HepG2 (cell line): ENCODE results near the gene ANKRD55. TPM values are rescaled to one million over a fixed set of nuclear protein-coding genes. Genes with fewer than 3 reads are reported as not detected.
A peak's percentile ranks its signal among the peaks of the same experiment; 100 is the strongest.

ENCODE experiments used
- CAMTA2 ChIP-seq: sonication (generic); formaldehyde crosslinking; IDR thresholded peaks from 2 replicates; pipeline ENCODE4 v1.4.0; 2020; ENCODE audit warnings: mild to moderate bottlenecking, missing genetic modification reagents, borderline replicate concordance
- FOXO1 ChIP-seq: sonication (generic); formaldehyde crosslinking; IDR thresholded peaks from 2 replicates; pipeline ENCODE4 v1.4.0; 2020; ENCODE audit warnings: missing genetic modification reagents
- HNRNPK ChIP-seq: fragments of 200-400 bp; formaldehyde crosslinking; IDR thresholded peaks from 2 replicates; pipeline ENCODE4 v1.6.1; 2018; ENCODE audit warnings: low read length, low read depth, moderate library complexity, mild to moderate bottlenecking; ENCODE audit not compliant: poor library complexity, severe bottlenecking
- MTF1 ChIP-seq: sonication (generic); formaldehyde crosslinking; IDR thresholded peaks from 2 replicates; pipeline ENCODE4 v1.5.0; 2020; ENCODE audit warnings: missing genetic modification reagents
- SAP130 ChIP-seq: IDR thresholded peaks from 2 replicates; pipeline ENCODE4 v1.6.1; 2016; ENCODE audit warnings: low read depth
- SP4 ChIP-seq: sonication (generic); formaldehyde crosslinking; IDR thresholded peaks from 2 replicates; pipeline ENCODE4 v1.8.1; 2023; ENCODE audit warnings: mild to moderate bottlenecking, missing genetic modification reagents
- polyA plus RNA-seq, 8 experiments: library from polyadenylated mRNA; depleted of rRNA in 3 of 8; stranded (reverse) in 7 of 8; unstranded in 1 of 8; fragments of >200 nt; fragmentation: Illumina TruSeq in 4 of 8; extraction: Trizol in 4 of 8; gene quantifications; 2 replicates each; pipeline versions ENCODE4 v1.2.1 to v1.2.3, GENCODE V29; 2011 to 2016; ENCODE audit warnings: low read depth in 4 of 8, missing spikeins in 1 of 8, mixed read lengths in 1 of 8; ENCODE audit not compliant: insufficient read depth in 1 of 8
- total RNA-seq, 5 experiments: library from RNA; depleted of rRNA; stranded (reverse); fragments of >200 nt; fragmentation: Illumina TruSeq; extraction: Trizol; gene quantifications; 2 replicates each; pipeline ENCODE4 v1.2.3, GENCODE V29; 2016; ENCODE audit warnings: low read depth in 1 of 5
- TF ChIP-seq, protein P1 (sequence below): sonication (generic); formaldehyde crosslinking; IDR thresholded peaks from 2 replicates; pipeline ENCODE4 v1.4.0; 2020; ENCODE audit warnings: missing genetic modification reagents
- TF ChIP-seq, protein P2 (sequence below): sonication (generic); formaldehyde crosslinking; IDR thresholded peaks from 2 replicates; pipeline ENCODE4 v1.4.0; 2020; ENCODE audit warnings: mild to moderate bottlenecking, missing genetic modification reagents, borderline replicate concordance
- TF ChIP-seq, protein P3 (sequence below): IDR thresholded peaks from 2 replicates; pipeline ENCODE4 v1.6.1; 2018; ENCODE audit warnings: missing genetic modification reagents, mild to moderate bottlenecking, missing compliant biosample characterization
- TF ChIP-seq, protein P4 (sequence below), 2 experiments: sonication (generic) in 1 of 2; formaldehyde crosslinking in 1 of 2; IDR thresholded peaks; 2 replicates each; pipeline versions ENCODE4 v1.4.0 to v1.6.1; 2018 to 2020; ENCODE audit warnings: missing genetic modification reagents in 2 of 2, borderline replicate concordance in 1 of 2, low read depth in 1 of 2, mild to moderate bottlenecking in 1 of 2, missing biosample characterization in 1 of 2
- TF ChIP-seq, protein P5 (sequence below): sonication (generic); formaldehyde crosslinking; IDR thresholded peaks from 2 replicates; pipeline ENCODE4 v1.4.0; 2020; ENCODE audit warnings: missing genetic modification reagents
- TF ChIP-seq, protein P6 (sequence below): sonication (generic); formaldehyde crosslinking; IDR thresholded peaks from 2 replicates; pipeline ENCODE4 v1.5.1; 2020; ENCODE audit warnings: mild to moderate bottlenecking, missing genetic modification reagents, moderate library complexity

The ANKRD55 gene
- total and polyA plus RNA-seq, 2 of the 13 experiments (the other 11 are each of a cell fraction or from before 2014, with no cell fraction given) = 0.11 to 0.28 TPM

DNA sequence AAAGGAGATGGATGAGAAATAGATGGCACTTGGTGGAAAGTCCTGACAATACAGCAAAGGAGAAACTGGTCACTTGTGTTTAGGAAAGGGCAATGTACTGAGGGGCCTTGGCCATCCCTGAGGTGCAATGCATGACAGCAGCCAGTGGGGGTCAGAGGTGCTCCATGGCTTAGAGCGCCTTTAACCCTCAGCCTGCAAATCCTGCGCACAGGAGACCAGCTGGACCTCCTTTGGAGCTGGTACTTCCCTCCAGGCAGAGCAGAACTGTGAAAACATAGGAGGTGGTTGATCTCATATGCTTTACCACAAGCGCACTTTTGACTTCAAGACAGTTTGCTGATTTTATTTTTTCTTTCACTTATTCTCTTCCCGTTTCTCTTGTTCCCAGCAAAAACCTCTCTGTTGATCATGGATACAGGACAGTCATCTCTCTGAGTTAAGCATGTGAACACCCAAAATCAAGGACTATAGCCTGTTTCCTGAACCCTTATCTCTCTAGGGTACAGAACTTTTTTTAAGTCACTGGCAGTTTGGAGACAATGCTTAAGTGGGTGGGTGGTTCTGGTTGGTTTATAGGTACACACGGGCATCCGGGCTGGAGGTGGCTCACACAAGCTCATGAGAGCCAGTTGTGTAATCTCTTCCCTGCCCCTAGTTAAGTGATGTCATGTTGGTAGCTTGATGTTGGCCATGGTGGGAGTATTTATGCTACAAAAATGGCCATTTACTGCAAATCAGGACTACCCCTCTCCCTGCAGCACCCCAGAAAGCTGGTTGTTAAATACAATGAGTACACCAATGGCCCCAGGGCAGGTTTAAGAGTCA is 37.6 kb upstream of the ANKRD55 start (continued):
- TF ChIP-seq, protein P1, sequence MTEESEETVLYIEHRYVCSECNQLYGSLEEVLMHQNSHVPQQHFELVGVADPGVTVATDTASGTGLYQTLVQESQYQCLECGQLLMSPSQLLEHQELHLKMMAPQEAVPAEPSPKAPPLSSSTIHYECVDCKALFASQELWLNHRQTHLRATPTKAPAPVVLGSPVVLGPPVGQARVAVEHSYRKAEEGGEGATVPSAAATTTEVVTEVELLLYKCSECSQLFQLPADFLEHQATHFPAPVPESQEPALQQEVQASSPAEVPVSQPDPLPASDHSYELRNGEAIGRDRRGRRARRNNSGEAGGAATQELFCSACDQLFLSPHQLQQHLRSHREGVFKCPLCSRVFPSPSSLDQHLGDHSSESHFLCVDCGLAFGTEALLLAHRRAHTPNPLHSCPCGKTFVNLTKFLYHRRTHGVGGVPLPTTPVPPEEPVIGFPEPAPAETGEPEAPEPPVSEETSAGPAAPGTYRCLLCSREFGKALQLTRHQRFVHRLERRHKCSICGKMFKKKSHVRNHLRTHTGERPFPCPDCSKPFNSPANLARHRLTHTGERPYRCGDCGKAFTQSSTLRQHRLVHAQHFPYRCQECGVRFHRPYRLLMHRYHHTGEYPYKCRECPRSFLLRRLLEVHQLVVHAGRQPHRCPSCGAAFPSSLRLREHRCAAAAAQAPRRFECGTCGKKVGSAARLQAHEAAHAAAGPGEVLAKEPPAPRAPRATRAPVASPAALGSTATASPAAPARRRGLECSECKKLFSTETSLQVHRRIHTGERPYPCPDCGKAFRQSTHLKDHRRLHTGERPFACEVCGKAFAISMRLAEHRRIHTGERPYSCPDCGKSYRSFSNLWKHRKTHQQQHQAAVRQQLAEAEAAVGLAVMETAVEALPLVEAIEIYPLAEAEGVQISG (CRISPR knock-in tag) = no peak; the same call in 1 of the 2 replicates
- TF ChIP-seq, protein P2, sequence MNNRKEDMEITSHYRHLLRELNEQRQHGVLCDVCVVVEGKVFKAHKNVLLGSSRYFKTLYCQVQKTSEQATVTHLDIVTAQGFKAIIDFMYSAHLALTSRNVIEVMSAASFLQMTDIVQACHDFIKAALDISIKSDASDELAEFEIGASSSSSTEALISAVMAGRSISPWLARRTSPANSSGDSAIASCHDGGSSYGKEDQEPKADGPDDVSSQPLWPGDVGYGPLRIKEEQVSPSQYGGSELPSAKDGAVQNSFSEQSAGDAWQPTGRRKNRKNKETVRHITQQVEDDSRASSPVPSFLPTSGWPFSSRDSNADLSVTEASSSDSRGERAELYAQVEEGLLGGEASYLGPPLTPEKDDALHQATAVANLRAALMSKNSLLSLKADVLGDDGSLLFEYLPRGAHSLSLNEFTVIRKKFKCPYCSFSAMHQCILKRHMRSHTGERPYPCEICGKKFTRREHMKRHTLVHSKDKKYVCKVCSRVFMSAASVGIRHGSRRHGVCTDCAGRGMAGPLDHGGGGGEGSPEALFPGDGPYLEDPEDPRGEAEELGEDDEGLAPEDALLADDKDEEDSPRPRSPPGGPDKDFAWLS = no peak
- TF ChIP-seq FOXO1 (CRISPR knock-in tag) (peak; percentile 49; the same call in 1 of the 2 replicates), CAMTA2 (CRISPR knock-in tag) (0 out of 2 replicates have a peak, but pooled peaks have one; percentile 31), HNRNPK (no peak), SAP130 (CRISPR knock-in tag) (0 out of 2 replicates have a peak, but pooled peaks have one; percentile 16), MTF1 (CRISPR knock-in tag) (no peak), SP4 (no peak)
- TF ChIP-seq, protein P3, sequence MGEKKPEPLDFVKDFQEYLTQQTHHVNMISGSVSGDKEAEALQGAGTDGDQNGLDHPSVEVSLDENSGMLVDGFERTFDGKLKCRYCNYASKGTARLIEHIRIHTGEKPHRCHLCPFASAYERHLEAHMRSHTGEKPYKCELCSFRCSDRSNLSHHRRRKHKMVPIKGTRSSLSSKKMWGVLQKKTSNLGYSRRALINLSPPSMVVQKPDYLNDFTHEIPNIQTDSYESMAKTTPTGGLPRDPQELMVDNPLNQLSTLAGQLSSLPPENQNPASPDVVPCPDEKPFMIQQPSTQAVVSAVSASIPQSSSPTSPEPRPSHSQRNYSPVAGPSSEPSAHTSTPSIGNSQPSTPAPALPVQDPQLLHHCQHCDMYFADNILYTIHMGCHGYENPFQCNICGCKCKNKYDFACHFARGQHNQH (CRISPR knock-in tag) = peak; percentile 57; the same call in 1 of the 2 replicates
- TF ChIP-seq, protein P4, sequence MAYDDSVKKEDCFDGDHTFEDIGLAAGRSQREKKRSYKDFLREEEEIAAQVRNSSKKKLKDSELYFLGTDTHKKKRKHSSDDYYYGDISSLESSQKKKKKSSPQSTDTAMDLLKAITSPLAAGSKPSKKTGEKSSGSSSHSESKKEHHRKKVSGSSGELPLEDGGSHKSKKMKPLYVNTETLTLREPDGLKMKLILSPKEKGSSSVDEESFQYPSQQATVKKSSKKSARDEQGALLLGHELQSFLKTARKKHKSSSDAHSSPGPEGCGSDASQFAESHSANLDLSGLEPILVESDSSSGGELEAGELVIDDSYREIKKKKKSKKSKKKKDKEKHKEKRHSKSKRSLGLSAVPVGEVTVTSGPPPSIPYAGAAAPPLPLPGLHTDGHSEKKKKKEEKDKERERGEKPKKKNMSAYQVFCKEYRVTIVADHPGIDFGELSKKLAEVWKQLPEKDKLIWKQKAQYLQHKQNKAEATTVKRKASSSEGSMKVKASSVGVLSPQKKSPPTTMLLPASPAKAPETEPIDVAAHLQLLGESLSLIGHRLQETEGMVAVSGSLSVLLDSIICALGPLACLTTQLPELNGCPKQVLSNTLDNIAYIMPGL (CRISPR knock-in tag; IDR thresholded peaks at IDR 0.05; ENCODE audit: borderline replicate concordance in 1 of 2, low read depth in 1 of 2) = 0 out of 4 replicates have a peak, but pooled peaks of 1 of the 2 experiments have one; percentile 17
- TF ChIP-seq, protein P5, sequence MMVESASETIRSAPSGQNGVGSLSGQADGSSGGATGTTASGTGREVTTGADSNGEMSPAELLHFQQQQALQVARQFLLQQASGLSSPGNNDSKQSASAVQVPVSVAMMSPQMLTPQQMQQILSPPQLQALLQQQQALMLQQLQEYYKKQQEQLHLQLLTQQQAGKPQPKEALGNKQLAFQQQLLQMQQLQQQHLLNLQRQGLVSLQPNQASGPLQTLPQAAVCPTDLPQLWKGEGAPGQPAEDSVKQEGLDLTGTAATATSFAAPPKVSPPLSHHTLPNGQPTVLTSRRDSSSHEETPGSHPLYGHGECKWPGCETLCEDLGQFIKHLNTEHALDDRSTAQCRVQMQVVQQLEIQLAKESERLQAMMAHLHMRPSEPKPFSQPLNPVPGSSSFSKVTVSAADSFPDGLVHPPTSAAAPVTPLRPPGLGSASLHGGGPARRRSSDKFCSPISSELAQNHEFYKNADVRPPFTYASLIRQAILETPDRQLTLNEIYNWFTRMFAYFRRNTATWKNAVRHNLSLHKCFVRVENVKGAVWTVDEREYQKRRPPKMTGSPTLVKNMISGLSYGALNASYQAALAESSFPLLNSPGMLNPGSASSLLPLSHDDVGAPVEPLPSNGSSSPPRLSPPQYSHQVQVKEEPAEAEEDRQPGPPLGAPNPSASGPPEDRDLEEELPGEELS (CRISPR knock-in tag) = peak; percentile 28; the same call in 1 of the 2 replicates
- TF ChIP-seq, protein P6, sequence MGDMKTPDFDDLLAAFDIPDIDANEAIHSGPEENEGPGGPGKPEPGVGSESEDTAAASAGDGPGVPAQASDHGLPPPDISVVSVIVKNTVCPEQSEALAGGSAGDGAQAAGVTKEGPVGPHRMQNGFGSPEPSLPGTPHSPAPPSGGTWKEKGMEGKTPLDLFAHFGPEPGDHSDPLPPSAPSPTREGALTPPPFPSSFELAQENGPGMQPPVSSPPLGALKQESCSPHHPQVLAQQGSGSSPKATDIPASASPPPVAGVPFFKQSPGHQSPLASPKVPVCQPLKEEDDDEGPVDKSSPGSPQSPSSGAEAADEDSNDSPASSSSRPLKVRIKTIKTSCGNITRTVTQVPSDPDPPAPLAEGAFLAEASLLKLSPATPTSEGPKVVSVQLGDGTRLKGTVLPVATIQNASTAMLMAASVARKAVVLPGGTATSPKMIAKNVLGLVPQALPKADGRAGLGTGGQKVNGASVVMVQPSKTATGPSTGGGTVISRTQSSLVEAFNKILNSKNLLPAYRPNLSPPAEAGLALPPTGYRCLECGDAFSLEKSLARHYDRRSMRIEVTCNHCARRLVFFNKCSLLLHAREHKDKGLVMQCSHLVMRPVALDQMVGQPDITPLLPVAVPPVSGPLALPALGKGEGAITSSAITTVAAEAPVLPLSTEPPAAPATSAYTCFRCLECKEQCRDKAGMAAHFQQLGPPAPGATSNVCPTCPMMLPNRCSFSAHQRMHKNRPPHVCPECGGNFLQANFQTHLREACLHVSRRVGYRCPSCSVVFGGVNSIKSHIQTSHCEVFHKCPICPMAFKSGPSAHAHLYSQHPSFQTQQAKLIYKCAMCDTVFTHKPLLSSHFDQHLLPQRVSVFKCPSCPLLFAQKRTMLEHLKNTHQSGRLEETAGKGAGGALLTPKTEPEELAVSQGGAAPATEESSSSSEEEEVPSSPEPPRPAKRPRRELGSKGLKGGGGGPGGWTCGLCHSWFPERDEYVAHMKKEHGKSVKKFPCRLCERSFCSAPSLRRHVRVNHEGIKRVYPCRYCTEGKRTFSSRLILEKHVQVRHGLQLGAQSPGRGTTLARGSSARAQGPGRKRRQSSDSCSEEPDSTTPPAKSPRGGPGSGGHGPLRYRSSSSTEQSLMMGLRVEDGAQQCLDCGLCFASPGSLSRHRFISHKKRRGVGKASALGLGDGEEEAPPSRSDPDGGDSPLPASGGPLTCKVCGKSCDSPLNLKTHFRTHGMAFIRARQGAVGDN (CRISPR knock-in tag) = peak; percentile 51
